GM18505 (cell line): ENCODE results near the gene ADORA3.

Experiments used
- ATAC-seq: cut with Tn5 transposase; IDR thresholded peaks from one replicate; pipeline ENCODE4 v1.9.1; 2021; ENCODE audit not compliant: unreplicated experiment
- POLR2A ChIP-seq: IDR thresholded peaks from 4 replicates; pipeline ENCODE4 v1.6.1; 2011; ENCODE audit warnings: borderline replicate concordance; ENCODE audit not compliant: insufficient read depth, insufficient read length; ENCODE audit errors: extremely low read depth

Gene ADORA3

GRCh38 chr1:111496398-111496797 is 7.0 kb downstream of the ADORA3 start:
- no peak for TF ChIP-seq POLR2A
- ATAC-seq: no peak

DNA sequence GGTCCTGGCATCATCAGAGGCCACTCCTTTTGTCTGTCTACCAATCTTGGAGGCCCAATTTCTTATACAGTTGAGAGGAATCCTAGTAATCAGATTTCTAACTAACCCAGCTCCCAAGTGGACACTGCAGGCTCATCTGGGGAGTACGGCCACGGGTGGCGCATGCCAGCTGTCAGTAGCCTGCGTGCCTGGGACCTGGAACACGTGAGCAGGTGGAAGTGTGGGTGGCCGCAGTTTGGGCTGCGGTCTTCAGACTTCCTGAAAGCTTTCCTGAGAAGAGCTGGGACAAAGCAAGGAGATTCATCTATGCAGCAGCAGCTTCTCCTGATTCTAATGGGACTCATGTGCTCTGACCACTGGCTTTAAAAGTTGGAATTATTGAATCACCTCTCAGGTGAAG is 12.4 kb downstream of the ADORA3 start:
- no peak for ATAC-seq
- no peak for TF ChIP-seq POLR2A

GRCh38 chr1:111490220-111490619 is 13.2 kb downstream of the ADORA3 start:
- ATAC-seq: no peak
- no peak for TF ChIP-seq POLR2A

- no peak for ATAC-seq
- TF ChIP-seq POLR2A: no peak
These were observed 13.8 kb downstream of the ADORA3 start for GRCh38 chr1:111489604-111490003.

DNA sequence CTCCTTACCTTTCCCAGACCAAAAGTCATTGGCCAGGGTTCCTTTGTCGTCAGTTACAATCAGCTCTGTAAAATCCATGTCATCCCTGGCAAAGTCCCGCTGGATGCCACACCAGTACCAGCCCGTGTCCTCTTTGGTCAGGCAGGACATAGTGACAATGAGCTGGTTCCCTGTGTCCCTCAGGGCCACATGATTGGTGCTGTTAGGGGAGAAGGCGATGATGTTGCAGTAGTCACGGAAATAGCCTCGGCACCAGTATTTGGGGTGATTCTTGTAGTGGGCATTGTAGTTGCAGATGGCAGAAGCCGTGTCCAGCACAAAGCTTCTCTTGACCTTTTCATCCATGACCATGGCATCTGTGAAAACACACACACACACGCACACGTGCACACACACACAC is 14.8 kb downstream of the ADORA3 start:
- no peak for TF ChIP-seq POLR2A
- ATAC-seq: no peak

GRCh38 chr1:111487133-111487532 is 16.3 kb downstream of the ADORA3 start:
- TF ChIP-seq POLR2A: no peak
- ATAC-seq: no peak

DNA sequence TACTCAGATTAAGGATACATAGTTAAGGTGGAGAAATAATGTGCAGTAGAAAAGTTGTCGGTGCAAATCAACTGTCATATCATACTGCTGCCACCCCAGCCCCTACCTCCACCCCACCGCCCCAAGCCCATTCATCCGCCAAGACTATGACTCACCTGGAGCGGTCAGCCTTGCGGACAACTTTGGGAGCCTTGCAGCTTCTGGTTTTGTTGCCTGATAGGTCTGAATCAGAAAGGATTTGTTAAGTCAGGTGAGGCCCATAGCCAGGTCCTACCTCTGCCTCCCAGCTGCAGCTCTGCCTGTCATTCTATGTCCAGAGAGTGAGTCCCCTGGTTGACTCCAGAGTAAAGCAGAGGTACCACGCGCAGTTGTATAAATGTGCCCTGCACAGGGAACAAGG is 17.0 kb downstream of the ADORA3 start:
- ATAC-seq: no peak
- no peak for TF ChIP-seq POLR2A

DNA sequence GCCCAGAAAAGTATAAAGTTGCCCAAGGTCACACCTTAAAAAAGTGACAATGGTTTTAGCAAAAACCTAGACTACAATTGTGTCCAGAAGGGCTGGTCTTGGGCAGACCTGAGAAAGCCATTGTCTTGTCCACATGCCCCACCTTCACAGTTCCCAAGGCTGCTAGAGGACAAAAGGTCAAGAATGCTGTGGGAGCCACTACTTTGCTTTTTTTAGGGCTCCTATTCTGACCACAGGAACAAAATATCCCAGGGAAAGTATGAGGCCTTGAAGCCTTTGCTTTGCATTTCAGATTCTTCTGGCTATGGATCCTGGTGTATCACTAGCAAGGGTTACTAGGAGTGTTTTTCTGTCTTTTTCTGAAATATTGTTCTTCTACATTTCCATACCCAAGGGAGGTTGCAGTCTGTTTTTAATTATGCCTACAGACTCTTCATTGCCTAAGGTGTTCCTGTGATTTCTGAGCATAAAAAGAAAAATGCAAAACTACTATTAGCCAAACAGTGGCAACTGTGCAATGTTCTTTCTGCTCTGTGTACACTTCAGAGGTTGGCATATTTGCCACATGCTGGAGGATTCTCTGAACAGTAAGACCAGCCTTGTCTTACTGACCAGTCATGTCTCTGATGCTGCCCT is 18.9 kb downstream of the ADORA3 start:
- ATAC-seq: no peak
- no peak for TF ChIP-seq POLR2A

DNA sequence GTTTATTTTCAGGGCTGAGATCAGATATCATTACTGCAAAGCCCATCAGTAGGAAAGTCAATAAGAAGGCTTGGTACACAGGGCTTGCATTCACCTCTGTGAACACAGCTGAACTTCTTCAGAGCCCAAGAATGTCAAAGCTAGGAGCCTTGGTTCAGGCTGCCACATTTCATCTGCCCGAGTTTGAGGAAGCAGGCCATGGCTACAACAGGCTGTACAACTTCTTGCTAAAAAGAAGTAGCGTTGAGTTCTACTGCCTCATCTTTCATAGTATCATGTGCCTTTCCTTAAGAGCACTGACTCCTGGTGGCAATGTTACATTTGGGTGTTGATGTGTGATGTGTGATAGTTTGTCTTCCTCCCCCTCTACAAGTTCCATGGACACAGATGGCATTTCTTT is 19.6 kb downstream of the ADORA3 start:
- no peak for ATAC-seq
- no peak for TF ChIP-seq POLR2A

- TF ChIP-seq POLR2A: no peak
- no peak for ATAC-seq
These were observed 20.3 kb downstream of the ADORA3 start for GRCh38 chr1:111483166-111483565.

GRCh38 chr1:111481387-111482221 is 21.8 kb downstream of the ADORA3 start:
- peak; percentile 42 for ATAC-seq
- TF ChIP-seq POLR2A: no peak

DNA sequence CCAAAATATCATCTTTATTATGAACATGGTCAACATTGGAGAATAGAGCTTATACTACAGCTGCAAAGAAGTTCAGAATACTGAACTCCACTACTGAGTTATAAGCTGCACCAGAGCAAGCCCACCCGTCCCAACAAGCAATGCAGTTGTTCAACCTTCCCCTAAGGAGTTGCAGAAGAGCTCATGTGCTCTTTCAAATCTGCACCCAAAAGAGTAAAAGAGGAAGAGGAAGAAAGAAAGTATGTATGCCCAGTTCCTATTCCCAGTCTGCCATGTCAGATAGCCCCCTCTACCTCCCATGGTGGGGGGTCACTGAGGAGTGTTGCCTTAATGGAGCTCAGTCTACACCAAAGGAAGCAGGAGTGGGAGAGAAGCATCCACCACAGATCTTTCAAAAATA is 22.8 kb downstream of the ADORA3 start:
- TF ChIP-seq POLR2A: no peak
- ATAC-seq: no peak

- no peak for TF ChIP-seq POLR2A
- peak; percentile 69 for ATAC-seq
These were observed 26.6 kb downstream of the ADORA3 start for GRCh38 chr1:111476761-111477309.

GRCh38 chr1:111476214-111476613 is 27.2 kb downstream of the ADORA3 start:
- TF ChIP-seq POLR2A: no peak
- no peak for ATAC-seq
